ENCODE results near the gene CD8B2. TPM values are rescaled to one million over a fixed set of nuclear protein-coding genes. Genes with fewer than 3 reads are reported as not detected.

CD8B2 gene
- total RNA-seq, 1 experiment from 2014 or later = not detected

- H4K20me1 ChIP-seq (ENCODE audit: control insufficient read depth, insufficient read depth, insufficient read length) = no peaks in the 10 kb centered on the region
- Mint-ChIP-seq H3K27ac (no peak overlapping the region), H3K4me1 (no peaks in the 10 kb centered on the region), H3K9me3 (no peaks in the 10 kb centered on the region), H3K36me3 (ENCODE audit: insufficient read depth in 1 of 3, low read depth in 3 of 3) (no peaks in the 10 kb centered on the region), H3K4me3 (no peak overlapping the region), H3K27me3 (ENCODE audit: low read depth) (peaks cover 13% of the 10 kb centered on the region)
- H4K91ac ChIP-seq (ENCODE audit: insufficient read length, low read depth, low read length) = no peak overlapping the region
- no peaks in the 10 kb centered on the region for H3K9me3 ChIP-seq (ENCODE audit: control insufficient read depth, low read depth, low read length)
- no peak overlapping the region for H2BK5ac ChIP-seq (ENCODE audit: insufficient read length, low read length)
- H3K56ac ChIP-seq (ENCODE audit: insufficient read length, low read depth, low read length) = no peak overlapping the region
- H2BK15ac ChIP-seq (ENCODE audit: low read depth, low read length) = no peak overlapping the region
- H4K8ac ChIP-seq (replicated peaks; ENCODE audit: insufficient read length, low read depth, low read length) = no peak overlapping the region
- H2BK120ac ChIP-seq (ENCODE audit: low read depth, low read length, poor library complexity, severe bottlenecking) = no peak overlapping the region
- no peaks in the 10 kb centered on the region for H3K79me2 ChIP-seq (ENCODE audit: insufficient read depth, low read length)
- peak; percentile 31; the same call in 1 of the 3 replicates for TF ChIP-seq CTCF (conservative IDR thresholded peaks at IDR 0.05)
- H4K5ac ChIP-seq (ENCODE audit: insufficient read length, low read depth, low read length) = no peak overlapping the region
- H2BK12ac ChIP-seq (ENCODE audit: insufficient read length, low read depth, low read length) = no peak overlapping the region
- H3K9ac ChIP-seq (ENCODE audit: extremely low read depth, insufficient read length, low read length) = no peak overlapping the region
- no peaks in the 10 kb centered on the region for H3K23me2 ChIP-seq (ENCODE audit: insufficient read length, low read depth, low read length, poor library complexity, severe bottlenecking)
- H3K14ac ChIP-seq (ENCODE audit: insufficient read depth, low read length) = no peak overlapping the region; the same call in 1 of the 2 replicates
- H3K18ac ChIP-seq (ENCODE audit: insufficient read length, low read depth, low read length) = no peak overlapping the region
- H3K27ac ChIP-seq (ENCODE audit: insufficient read length, low read depth, low read length) = no peak overlapping the region
- H2AK5ac ChIP-seq (ENCODE audit: insufficient read length, low read length) = no peak overlapping the region
- no peaks in the 10 kb centered on the region for H3K79me1 ChIP-seq (ENCODE audit: insufficient read depth, low read depth, low read length, poor library complexity, severe bottlenecking)
- no peak overlapping the region for H2AFZ ChIP-seq (ENCODE audit: low read length)
- no CpG with 5 or more reads among the region's 10 CpGs for whole genome bisulfite sequencing (ENCODE audit: extremely low coverage, insufficient read length, low lambda C conversion rate)
- H3T11ph ChIP-seq (ENCODE audit: low read length) = no peak overlapping the region
- H3K4me2 ChIP-seq (ENCODE audit: insufficient read depth, insufficient read length, low read length) = no peak overlapping the region
- no peak overlapping the region for H2BK20ac ChIP-seq (ENCODE audit: low read depth, low read length, poor library complexity, severe bottlenecking)
- H3K23ac ChIP-seq (ENCODE audit: insufficient read length, low read depth, low read length) = no peak overlapping the region
- DNase-seq = no peak
- no peaks in the 10 kb centered on the region for H3K4me1 ChIP-seq (ENCODE audit: insufficient read depth, low read length)
- no peak overlapping the region for H3K4ac ChIP-seq (ENCODE audit: low read depth, low read length)
- no peaks in the 10 kb centered on the region for H3K27me3 ChIP-seq (ENCODE audit: insufficient read depth, low read length)
Measured at GRCh38 chr2:106545007-106545406, 57.8 kb downstream of the CD8B2 start.
